RWPE2 (cell line): ENCODE data around the gene ST14.

ENCODE experiments used
- ATAC-seq: fragments of 200-7000 bp; cut with Tn5 transposase; 3 replicates; pipeline ENCODE4 v1.9.1; 2021; ENCODE audit warnings: low read depth
- DNase-seq: peaks from one replicate; pipeline ENCODE4 v3.0.0-alpha.2; 2020; ENCODE audit warnings: low spot score
- H3K27ac ChIP-seq: fragments of 450-650 bp; 2 replicates; pipeline ENCODE4 v1.5.1; 2017; ENCODE audit warnings: mild to moderate bottlenecking; ENCODE audit not compliant: poor library complexity, severe bottlenecking
- H3K27me3 ChIP-seq: fragments of 250-450 bp; sonication (Bioruptor Pico); 2 replicates; pipeline ENCODE4 v1.5.1; 2021; ENCODE audit warnings: mild to moderate bottlenecking, moderate library complexity; ENCODE audit not compliant: insufficient read depth, poor library complexity, severe bottlenecking
- H3K36me3 ChIP-seq: fragments of 250-450 bp; sonication (Bioruptor Pico); 2 replicates; pipeline ENCODE4 v1.5.1; 2020; ENCODE audit warnings: low read depth, mild to moderate bottlenecking, moderate library complexity
- H3K4me1 ChIP-seq: fragments of 250-450 bp; sonication (Bioruptor Pico); 2 replicates; pipeline ENCODE4 v1.5.1; 2021; ENCODE audit warnings: mild to moderate bottlenecking, moderate library complexity; ENCODE audit not compliant: insufficient read depth, poor library complexity, severe bottlenecking
- H3K4me3 ChIP-seq: fragments of 250-450 bp; sonication (Bioruptor Pico); 2 replicates; pipeline ENCODE4 v1.5.1; 2021; ENCODE audit warnings: mild to moderate bottlenecking, moderate library complexity; ENCODE audit not compliant: severe bottlenecking
- H3K9me3 ChIP-seq: fragments of 250-450 bp; sonication (Bioruptor Pico); 2 replicates; pipeline ENCODE4 v1.5.1; 2021; ENCODE audit warnings: mild to moderate bottlenecking, moderate library complexity; ENCODE audit not compliant: severe bottlenecking
- TF ChIP-seq, protein P1 (sequence below): fragments of 450-650 bp; IDR thresholded peaks from one replicate; pipeline ENCODE4 v1.5.1; 2017; ENCODE audit warnings: mild to moderate bottlenecking, moderate library complexity; ENCODE audit not compliant: poor library complexity, severe bottlenecking

Gene ST14

DNA sequence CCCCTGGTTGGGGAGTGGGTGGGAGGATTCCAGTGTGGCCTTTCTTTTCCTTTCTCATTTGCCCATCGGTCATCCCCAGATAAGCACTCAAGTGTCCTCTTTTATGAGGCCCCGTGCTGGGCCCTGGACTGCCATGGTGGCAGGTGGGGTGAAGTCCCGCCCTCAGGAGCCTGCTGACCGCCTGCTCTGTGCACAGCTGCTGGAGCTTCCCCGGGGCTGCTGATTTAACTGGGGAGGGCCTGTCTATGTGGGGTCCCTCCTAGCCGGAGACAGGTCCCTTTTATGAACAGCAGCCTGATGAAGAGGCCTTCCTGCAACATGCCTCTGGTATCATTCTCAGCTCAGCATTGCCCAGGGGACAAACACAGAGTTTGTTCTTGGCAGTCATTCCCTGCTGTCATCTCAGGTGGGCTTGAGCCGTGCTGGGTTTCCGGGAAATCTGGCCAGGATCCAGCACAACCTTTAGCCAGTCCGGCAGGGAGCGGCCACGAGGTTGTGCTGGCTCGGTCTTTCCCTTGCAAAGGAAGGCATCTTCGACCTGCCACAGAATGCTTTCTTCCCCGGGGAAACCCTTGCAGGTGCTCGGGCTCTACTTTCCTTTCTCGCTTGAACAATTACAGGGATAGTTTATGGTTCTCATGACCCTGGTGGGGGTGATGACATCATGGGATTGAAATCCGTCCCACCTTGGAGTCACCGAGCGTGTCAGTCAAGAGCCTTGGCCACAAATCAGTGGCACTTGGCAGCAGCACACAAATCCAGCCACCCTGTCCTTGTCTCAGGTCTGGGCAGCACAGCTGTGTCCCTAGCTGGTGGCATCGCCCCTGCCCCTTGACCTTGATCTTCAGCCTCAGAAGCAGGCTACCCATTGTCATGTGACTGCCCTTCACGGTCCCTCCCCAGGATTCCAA, 20.1 kb downstream of the ST14 start:
- Histone ChIP-seq H3K36me3 (no peaks in the 10 kb centered on the region), H3K9me3 (no peaks in the 10 kb centered on the region), H3K27ac (no peak overlapping the region), H3K27me3 (no peaks in the 10 kb centered on the region), H3K4me1 (peaks cover 39% of the 10 kb centered on the region), H3K4me3 (no peak overlapping the region)
- no peak for DNase-seq
- ATAC-seq, result no peak
- TF ChIP-seq, protein P1, sequence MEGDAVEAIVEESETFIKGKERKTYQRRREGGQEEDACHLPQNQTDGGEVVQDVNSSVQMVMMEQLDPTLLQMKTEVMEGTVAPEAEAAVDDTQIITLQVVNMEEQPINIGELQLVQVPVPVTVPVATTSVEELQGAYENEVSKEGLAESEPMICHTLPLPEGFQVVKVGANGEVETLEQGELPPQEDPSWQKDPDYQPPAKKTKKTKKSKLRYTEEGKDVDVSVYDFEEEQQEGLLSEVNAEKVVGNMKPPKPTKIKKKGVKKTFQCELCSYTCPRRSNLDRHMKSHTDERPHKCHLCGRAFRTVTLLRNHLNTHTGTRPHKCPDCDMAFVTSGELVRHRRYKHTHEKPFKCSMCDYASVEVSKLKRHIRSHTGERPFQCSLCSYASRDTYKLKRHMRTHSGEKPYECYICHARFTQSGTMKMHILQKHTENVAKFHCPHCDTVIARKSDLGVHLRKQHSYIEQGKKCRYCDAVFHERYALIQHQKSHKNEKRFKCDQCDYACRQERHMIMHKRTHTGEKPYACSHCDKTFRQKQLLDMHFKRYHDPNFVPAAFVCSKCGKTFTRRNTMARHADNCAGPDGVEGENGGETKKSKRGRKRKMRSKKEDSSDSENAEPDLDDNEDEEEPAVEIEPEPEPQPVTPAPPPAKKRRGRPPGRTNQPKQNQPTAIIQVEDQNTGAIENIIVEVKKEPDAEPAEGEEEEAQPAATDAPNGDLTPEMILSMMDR, result no peak

DNA sequence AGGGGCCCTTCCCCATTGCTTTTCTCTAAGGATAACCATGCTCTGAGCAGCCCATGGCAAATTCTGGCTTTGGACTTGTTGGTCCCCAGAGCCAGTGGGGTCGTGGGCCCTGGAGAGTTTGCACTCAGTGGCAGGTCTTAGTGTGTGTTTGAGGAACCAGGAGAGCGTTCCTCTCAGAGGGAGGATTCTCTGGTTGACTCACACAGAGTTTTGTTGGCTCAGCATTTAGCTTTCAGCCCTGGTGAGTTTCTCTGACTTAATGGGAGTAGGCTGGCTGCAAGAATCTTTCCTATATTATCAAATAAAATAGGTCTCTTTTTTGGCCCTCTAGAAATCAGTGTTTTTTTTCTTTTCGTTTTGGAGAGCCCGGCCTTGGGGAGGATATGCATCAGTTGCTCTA, 20.9 kb downstream of the ST14 start:
- peak; percentile 53; the same call in 2 of the 3 replicates for ATAC-seq
- no peaks in the 10 kb centered on the region for H3K36me3 ChIP-seq
- TF ChIP-seq, protein P1, result no peak
- no peaks in the 10 kb centered on the region for H3K27me3 ChIP-seq
- DNase-seq, result no peak
- H3K9me3 ChIP-seq, result no peaks in the 10 kb centered on the region
- H3K4me3 ChIP-seq, result no peak overlapping the region
- peaks cover 39% of the 10 kb centered on the region for H3K4me1 ChIP-seq
- H3K27ac ChIP-seq, result no peak overlapping the region

DNA sequence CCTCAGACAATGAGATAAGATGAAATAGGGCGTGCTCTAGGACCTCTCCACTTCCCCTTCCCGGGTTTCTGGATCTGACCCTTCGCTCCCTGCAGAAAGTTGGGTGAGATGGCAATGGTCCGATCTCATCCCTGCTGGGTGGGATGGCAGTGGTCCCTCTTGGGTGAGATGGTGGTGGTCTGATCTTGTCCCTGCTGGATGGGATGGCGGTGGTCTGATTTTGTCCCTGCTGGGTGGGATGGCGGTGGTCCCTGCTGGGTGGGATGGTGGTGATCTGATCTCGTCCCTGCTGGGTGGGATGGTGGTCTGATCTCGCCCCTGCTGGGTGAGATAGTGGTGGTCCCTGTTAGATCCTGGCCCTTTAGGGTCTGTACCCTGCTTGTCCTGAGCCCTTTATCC, 21.3 kb downstream of the ST14 start:
- Histone ChIP-seq H3K27ac (no peak overlapping the region), H3K4me3 (no peak overlapping the region), H3K4me1 (peaks cover 39% of the 10 kb centered on the region), H3K36me3 (no peaks in the 10 kb centered on the region), H3K27me3 (no peaks in the 10 kb centered on the region), H3K9me3 (no peaks in the 10 kb centered on the region)
- DNase-seq (no peak), ATAC-seq (no peak)
- TF ChIP-seq, protein P1, result no peak

DNA sequence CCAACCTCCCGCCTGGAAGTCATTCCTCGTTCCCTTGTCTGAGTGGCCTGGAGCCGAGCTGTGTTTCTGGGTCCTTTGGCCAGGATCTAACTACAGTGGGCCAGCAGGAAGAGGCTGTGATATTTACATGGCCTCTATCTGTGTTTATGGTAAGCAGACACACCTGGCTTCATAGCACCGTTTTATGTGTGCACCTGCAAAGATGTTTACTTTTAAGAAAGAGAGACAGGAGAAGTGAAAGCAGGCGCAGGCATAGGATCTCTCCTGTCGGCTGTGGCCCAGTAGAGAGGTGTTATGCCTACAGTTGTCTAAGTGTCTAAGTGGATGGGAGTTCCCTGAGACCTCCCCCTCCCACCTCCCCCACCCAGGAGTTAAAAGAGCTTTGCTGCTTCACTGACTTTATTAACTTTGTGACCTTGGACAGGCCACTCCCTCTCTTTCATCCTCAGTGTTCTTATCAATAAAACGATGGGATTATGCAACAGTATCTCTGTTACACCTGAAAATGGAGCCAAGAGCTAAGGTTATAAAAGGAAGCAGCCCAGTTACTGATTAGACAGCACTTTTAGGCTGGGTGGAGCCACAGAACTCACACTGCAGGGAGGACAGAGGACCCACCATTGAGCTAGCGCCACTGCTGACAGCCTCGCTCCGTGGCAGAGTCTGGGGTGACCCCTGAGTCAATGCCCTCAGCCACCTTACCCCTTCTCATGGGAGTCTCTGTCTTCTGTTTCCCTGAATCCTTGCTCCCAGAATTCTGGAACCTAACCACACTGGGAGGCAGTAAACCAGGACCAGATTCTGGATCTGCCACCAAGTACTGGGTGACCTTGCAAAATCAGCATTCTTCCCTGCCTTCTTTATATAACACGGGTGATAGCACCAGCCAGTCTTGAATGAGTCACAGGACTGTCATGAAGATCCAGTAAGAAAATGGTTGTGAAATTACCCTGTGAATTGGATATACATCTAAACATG, 22.0 kb downstream of the ST14 start:
- DNase-seq (no peak), ATAC-seq (peak; percentile 84)
- Histone ChIP-seq H3K36me3 (no peaks in the 10 kb centered on the region), H3K27ac (peak overlapping the region; percentile 26), H3K9me3 (no peaks in the 10 kb centered on the region), H3K4me1 (peaks cover 39% of the 10 kb centered on the region), H3K27me3 (no peaks in the 10 kb centered on the region), H3K4me3 (no peak overlapping the region)
- TF ChIP-seq, protein P1, result no peak
